ENCODE measurements around the gene SS18L1.

Gene SS18L1

DNA sequence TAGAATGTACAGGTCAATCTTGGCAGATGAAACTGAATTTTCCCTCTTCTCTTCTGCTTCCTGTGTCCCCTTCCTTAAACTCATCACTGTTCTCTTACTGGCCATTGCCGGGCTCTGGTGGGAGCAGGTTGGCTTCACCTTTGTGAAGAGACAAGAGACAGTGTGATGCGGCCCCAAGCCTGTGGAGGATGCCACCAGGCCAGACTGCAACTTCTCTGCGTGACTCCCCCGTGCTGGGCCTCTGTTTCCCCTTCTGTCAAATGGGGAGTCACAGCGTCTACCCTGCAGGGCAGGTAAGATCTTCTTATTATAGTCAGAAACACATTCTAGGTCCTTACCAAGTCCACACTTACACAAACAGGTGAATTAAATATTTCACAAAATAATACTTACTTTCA lies 23.2 kb upstream of the SS18L1 start:
- DNase-seq (ENCODE audit: low read depth, low spot score): no peak

DNA sequence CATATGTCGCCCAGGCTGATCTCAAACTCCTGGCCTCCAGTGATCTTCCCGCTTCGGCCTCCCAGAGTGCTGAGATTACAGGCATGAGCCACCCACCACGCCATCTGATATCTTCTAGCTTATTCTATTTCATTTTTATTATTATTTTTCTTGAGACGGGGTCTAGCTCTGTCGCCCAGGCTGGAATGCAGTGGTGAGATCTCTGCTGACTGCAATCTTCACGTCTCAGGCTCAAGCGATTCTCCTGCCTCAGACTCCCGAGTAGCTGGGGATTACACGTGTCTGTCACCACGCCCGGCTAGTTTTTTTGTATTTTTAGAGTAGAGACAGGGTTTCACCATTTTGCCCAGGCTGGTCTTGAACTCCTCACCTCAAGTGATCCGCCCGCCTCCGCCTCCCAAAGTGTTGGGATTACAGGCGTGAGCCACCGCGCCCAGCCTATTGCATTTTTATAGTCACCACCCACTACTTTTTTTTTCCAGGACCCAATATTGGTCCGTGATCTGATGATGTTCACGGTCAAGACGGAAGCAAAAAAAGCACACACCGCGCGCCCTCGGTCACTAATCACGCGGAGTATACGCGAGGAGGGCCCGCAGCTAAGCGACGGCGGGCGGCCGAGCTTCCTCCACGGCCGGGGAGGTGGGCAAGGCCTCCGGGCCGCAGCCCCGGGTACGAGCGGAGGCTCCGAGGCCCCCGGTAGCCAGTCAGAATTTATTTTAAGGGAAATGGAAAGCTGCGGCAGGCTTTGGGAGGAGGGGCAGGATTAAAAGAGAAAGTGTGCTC lies 22.4 kb upstream of the SS18L1 start:
- no peak for DNase-seq (ENCODE audit: low read depth, low spot score)

DNA sequence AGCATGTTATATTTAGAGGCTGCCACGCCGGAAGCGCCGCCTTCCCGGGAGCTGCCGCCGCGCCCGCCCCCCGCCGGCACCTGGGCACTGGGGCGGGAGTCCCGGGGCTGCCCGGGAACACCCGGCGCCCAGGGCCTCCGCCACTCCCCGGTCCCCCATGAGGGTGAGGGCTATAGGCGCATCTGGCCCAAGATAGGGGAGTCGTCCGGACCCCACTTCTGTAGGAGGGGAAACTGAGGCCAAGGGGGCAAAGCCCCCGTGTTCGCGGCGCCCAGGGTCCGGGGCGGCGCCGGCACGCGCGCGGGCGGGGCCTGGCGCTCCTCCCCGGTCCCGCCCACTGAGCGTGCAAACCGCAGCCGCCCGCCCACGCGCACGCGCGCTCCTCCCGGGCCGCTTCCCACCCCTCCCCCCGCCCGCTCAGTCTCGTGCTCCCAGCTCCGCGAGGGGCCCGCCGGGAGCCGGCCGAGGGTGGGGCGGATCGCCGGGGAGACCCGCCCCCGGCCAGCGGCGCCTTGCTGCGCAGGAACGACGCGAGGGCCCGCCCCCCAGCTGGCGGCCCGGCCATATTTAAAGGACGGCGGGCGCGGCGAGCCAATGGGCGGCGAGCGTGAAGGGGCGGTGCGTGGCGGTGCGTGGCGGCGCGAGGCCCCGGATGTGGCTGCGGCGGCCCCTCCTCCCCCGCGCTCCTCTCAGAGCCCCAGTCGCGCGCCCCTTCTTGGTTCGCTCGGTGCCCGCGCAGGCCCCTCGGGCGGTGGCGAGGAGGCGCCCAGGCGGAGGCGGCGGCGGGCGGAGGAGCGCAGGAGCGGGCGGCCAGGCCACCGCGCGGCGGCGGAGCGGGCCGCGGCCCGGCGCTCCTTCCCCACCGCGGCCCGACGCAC lies 21.6 kb upstream of the SS18L1 start, which contains the start of gene LSM14B:
Gene LSM14B, plus strand, starts transcription at position 700 of the 878 bp plus-strand sequence. CDS start 192 bp downstream, outside the sequence.
- DNase-seq (ENCODE audit: low read depth, low spot score): peak; percentile 92

DNA sequence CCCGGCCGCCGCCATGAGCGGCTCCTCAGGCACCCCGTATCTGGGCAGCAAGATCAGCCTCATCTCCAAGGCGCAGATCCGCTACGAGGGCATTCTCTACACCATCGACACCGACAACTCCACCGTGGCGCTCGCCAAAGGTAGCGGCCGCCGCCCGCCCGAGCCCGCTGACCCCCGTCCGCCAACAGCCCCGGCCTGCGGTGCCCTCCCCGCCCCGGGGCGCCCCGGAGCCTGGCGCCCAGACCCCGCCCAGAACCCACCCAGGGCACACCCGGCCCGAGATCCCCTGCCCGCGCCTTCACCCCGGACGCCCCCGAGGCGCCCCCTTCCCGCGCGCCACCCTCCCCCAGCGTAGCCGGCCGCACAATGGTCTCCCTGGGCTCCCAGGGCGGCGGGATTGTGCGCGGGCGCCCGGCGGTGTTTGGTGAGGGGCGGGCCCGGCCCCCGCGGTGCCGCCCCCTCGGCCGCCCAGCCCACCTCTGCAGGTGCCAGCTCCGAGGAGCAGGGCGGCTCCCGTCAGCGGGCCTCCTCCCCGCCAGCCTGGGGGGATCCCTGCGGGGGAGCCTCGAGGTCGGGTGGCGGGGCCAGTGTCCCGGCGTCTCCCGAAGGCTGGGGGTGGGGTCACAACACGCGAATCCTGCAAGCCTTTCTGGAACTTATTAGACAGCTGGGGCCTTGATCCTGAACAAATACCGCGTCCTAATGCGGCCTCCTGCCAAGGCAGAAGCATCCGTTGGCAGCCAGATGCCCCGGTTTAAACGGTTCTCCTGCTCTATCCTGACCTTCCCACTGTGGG lies 20.7 kb upstream of the SS18L1 start:
- no peak for DNase-seq (ENCODE audit: low read depth, low spot score)

DNA sequence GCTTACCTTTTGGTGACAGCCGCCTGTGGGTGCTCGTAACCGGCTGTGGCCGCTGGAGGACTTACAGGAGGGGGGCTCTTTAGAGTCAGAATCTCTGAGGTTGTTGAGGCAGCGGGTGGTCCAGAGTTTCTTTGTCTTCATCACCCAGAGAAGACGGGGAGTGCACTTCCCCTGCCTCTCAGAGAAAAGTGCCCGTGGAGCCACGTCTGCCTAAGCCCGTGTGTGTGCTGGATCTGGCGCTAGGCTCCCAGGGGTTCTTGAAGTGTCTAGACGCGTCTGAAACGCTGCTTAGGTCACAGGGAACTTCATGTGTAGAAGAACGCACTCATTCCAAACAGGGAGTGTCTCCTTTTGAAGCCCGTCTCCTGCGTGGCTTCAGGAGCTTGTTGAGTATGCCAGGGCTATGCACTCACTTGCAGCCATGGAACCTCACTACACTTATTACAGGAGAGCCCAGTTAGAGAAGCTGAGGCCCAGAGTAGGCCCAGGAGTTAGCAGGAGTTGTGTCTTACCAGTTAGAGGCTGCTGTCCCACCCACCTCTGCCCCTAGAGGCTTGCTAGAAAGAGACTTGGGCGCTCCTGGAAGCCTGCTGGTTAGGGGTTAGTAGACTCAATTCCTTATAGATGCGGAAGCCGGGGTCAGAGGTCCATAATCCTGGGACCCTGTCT lies 20.0 kb upstream of the SS18L1 start:
- no peak for DNase-seq (ENCODE audit: low read depth, low spot score)

DNA sequence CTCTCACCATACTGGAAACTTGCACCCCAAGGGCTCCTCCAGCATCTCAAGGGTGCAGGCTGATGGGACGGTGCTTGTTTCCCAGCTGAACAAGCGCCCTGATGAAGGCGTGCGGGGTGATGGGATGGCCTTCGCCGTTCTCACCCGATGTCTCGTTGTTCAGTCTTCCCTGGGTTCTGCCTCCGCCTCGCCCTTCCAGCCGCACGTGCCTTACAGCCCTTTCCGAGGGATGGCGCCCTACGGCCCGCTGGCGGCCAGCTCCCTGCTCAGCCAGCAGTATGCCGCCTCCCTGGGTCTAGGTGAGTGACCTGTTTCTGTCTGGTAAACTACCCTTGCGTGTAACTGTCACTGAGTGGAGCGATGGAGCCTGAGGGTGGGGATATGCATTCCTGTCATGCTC lies 17.4 kb upstream of the SS18L1 start:
- DNase-seq (ENCODE audit: low read depth, low spot score): no peak

DNA sequence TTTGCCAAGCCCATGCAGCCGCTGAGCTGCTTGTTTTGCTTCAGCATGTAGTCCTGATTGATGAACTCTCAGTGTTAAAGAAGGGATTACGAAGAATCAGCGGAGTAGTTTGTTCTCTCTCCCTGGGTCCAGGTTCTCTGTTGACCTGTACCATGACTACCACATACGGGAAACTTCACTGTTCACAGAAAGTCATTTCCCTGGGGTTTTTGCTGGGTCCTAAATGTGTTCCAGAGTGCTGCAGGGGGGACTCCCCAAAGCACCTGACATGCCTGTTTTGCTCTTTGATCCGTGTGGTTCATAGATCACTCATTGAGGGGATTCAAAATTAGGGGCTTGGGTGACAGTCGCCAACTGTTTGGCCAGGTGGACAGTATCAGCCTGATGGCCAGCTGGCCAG lies 15.8 kb upstream of the SS18L1 start:
- no peak for DNase-seq (ENCODE audit: low read depth, low spot score)

DNA sequence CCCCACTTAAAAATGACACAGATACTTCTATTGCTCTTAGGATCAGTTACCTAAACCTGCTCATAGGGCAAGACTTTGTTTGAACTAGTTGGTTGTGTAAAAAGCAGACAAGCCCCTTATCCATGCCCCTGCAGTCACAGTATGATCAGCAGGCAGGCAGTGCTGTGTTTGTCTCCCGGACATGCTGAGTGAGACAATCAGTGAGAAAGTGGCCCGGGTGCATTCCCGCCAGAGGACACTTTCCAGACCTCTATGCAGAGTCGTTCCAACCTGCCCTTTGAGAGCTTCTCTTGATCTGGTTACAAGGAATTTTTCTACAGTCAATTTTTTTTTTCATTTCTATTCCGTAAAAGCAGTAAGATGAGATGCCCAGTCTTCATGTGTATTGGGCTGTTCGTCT lies 15.1 kb upstream of the SS18L1 start:
- DNase-seq (ENCODE audit: low read depth, low spot score): no peak

DNA sequence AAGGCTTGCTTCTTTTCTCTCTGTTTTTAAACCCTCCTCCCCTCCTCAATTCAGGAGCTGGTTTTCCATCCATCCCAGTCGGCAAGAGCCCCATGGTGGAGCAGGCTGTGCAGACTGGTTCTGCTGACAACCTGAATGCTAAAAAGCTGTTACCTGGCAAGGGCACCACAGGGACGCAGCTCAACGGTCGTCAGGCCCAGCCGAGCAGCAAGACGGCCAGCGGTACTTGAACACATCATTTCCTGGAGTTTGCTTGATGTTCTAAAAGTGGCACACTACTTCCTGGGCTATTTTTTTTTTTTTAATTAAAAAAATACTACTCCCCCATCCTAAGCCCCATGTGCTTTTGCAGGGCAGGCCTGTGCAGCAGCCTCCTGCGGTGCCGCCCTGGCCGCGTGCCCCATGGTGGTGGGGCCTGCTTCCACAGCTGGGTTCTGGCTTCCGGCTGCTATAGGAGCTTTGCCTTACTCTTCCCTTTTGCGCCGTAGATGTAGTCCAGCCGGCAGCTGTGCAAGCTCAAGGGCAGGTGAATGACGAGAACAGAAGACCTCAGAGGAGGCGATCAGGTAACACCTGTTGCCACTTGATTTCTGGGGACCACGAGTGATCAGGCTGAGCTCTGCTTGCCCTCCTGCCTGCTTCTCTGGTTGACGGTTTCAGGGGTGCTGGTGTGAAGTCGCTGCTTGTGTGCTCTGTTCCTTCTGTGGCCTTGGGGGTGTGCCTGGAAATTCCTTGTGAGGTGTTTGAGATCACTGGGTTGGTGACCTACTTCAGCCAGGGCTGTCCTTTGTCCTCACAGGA lies 13.6 kb upstream of the SS18L1 start:
- DNase-seq (ENCODE audit: low read depth, low spot score): no peak

DNA sequence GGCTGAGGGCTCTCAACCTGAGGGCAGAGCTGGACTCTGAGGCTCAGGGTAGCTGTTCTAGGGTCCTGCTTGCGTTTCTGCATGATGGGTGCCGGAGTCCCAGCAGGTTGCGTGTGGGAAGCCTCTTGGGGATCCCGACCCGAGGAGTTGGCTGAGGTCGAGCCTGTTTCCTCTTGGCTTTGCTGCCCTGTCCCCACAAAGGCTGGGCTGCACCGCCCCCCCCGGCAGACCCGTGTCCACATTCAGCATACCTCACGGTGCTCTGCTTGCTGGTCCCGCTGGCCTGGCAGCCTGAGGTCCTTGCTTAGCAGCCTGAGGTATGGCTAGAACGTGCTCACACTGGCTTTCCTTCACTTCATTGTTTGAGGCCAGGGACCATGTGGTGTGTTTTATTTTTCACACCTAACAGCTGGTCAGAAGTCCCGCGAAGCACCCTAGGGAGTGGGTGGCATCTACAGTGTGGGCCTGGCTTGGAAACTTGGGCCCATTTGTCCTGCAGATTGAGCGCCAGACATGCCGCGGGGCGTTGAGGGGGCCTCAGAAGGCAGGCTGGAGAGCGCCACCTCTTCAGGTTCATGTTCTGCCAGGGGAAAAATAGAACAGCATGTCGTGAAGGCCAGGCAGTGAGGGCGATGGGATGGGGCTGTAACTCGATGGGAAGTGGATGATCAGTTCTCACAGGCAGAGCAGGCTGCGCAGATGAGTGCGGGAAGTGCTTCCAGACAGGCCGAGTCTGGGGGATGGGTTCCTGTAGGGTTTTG lies 11.8 kb upstream of the SS18L1 start:
- no peak for DNase-seq (ENCODE audit: low read depth, low spot score)

DNA sequence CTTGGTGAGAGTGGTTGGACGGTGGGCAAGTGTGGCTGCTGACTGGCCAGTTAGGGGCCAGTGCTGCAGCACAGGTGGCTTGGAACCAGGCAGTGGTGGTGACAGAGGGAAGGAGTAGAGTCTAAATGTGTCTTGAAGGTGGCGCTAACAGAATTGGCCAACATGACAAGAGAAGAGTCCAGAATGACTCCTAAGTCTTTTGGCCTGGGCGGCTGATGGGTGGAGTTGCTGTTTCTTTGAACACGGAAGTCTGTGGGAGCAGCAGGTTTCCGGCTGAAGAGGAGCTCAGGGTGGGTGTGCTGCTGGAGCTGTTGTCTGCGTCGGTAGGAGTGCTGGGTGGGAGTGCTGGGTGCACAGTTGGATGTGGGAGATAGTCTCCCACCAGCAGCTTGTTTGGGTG lies 11.1 kb upstream of the SS18L1 start:
- DNase-seq (ENCODE audit: low read depth, low spot score): no peak

DNA sequence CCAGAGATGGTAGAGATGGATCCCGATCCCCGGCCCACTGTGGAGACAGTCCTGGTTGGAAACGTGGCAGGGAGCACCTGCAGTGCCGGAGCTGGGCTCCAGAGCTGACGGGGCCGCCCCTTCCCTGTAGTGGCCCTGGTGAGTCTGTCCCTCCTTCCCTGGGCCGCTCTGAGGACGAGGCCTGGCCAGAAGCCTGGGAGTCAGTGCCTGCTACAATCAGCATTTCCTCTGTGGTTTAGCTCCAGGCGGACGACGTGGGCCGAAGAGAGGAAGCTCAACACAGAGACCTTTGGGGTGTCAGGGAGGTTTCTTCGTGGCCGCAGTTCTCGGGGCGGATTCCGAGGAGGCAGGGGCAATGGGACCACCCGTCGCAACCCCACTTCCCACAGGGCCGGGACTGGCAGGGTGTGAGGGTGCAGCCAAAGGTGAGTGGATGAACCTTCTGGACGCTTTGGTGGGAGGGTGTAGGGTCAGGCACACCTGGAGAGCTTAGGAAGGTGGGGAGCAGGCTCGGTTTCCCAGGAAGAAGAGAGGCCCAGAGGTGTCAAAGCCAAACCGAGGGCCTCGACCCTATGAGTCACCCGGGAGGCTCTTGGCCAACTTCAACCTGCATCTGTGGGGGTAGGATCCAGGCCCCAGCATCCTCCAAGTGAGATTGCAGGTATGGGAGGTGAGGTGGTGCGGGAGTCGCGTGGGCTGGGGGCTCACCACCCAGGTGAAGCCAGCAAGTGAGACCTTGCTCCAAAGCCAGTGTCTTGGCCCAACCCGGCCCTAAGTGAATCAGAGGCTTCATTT lies 10.3 kb upstream of the SS18L1 start:
- no peak for DNase-seq (ENCODE audit: low read depth, low spot score)

DNA sequence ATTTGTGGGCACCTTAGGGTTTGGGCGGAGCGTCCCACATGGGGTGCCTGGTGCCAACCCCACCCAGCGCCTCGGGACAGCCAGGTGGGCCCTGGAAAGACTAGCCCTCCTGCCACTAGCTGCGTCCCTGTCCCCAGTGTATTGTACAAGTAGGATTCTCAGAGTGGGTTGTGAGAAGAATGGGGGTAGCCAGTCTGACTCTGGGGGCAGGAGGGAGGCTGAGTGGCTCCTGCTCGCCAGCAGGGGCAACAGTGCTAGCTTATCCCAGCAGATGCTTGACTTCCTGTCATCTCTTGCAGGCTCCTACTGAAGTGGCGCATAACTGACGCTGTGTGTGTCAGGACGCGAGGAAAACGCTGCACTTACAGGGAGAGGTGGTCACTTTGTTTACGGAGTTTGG lies 9.7 kb upstream of the SS18L1 start:
- DNase-seq (ENCODE audit: low read depth, low spot score): no peak

DNA sequence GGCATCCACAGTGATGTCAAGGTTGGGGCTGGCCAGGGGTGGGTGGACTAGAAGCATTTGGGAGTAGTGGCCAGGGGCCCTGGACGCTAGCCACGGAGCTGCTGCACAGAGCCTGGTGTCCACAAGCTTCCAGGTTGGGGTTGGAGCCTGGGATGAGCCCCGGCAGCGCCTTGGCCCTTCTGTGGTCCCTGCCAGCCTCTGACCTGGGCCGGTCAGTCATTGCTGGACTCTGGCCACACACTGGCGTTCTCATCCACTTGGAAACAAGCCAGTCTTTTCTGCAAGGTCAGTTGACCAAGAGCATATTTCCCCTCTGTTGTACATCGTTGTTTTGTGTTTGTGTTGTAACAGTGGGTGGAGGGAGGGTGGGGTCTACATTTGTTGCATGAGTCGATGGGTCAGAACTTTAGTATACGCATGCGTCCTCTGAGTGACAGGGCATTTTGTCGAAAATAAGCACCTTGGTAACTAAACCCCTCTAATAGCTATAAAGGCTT lies 8.8 kb upstream of the SS18L1 start:
- no peak for DNase-seq (ENCODE audit: low read depth, low spot score)

DNA sequence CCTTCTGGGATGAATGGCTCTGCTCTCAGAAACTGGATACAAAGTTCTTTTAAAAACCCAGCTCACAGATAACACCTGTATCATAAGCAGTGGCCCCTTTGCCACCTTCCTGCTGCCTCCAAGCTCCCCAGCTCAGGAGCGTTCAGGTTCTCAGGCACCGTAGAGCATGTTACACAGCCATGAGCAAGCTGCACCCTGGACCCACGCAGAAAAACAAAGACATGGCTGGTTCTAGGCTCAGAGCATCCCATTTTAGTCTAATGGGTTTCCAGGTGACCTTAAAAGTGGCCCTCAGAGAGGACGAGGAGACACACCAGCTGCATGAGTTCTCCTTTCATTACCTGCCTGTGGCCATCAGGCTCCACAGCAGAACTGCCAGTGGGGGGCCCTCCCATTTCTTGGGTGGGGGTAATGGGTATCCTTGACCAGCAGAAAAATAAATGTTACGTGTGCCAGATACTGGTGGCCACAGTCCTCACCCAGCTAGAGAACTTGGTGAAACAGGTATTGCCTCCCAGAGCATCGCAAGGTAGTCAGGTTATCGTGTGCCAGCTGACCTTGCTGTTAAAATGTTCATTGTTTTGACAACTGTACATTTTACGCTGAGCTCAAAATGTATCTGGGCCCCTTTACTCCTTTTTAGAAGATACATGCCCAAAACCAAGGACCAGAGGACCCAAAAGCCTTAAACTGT lies 7.8 kb upstream of the SS18L1 start:
- no peak for DNase-seq (ENCODE audit: low read depth, low spot score)

DNA sequence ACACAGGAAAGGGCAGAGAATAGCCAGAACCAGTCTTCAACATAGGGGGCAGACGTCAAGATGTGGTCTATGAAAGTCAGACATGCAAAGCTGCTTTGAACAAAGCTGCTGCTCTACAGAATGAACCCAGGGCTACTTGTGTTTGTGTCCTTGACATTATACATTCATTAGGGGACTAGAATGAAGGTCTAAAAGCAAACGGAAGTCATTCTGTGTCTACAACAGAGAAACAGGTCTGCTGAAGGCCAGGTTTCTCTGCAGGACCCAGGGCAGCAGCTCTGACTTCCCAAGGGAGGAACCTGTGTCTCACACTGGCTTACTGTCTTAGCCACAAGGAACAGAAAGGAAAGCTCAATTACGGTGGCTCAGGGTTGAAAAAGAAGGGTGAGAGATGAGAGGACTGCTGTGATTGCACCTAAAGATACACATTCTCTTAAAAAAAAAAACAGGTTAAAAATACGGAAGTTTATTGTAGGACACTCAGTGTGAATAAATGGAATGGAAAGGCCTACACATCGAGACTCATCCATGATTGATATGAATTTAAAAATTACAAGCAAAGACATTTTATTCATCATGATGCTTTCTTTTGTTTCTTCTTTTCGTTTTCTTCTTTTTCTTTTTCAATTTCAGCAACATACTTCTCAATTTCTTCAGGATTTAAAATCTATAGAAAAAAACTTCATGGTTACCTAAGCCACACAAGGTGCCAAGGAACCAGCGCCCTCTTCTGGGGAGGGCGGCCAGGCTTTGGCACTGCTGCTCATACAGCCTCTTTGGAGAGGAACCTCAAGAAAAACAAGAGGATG lies 7.1 kb upstream of the SS18L1 start:
- peak; percentile 22 for DNase-seq (ENCODE audit: low read depth, low spot score)

DNA sequence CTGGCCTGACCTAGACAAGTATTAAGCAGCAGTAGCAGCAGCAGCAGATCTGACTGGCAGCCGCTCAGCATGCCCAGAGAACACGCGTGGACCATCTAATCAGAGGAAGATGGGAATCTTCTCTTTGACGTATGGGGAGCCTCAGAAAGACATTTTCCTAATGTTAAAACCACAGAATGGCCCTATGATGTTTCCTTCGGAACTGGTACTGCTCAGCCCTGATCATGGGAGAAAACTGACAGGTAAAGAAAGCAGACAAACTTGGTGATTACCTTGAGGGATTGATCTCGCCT lies 6.5 kb upstream of the SS18L1 start:
- no peak for DNase-seq (ENCODE audit: low read depth, low spot score)

Data from activated naive CD8-positive, alpha-beta T cell treated with anti-CD3 and anti-CD28 coated beads, Interleukin-2, amount 50 U/mL, for 16 hours (primary cell).